ENCODE measurements around the gene WNT9A. TPM values are rescaled to one million over a fixed set of nuclear protein-coding genes. Genes with fewer than 3 reads are reported as not detected.
"Not testable (repeated sequence)": the region's sequence is repeated elsewhere in the genome, so short reads cannot be mapped to it uniquely, and the experiment has no call there.

Gene WNT9A
- polyA plus RNA-seq, 1 of the 3 experiments (the other 2 are of a cell fraction), result 0.31 TPM

- CTCF ChIA-PET, result interaction anchor here (1.1 kb wide), 1 partner anchor 36 kb away, joined by 3 read pairs; the partner anchor contains the start of gene WNT9A
- H3K27me3 ChIP-seq (ENCODE audit: insufficient read depth), result no peaks in the 10 kb centered on the region
- 55% methylated on average over 8 of the region's 8 CpGs for WGBS (ENCODE audit: low lambda C conversion rate)
Observed at GRCh38 chr1:227911376-227911775, 36.4 kb downstream of the WNT9A start.

GRCh38 chr1:227910511-227911153, 37.1 kb downstream of the WNT9A start:
- DNase-seq, result no peak
- WGBS (ENCODE audit: low lambda C conversion rate), result 40% methylated on average over 9 of the region's 10 CpGs

More at GRCh38 chr1:227911376-227911775, 36.4 kb downstream of the WNT9A start:
- no peaks in the 10 kb centered on the region for H3K36me3 ChIP-seq (replicated peaks in 1 of 2; ENCODE audit: control insufficient read depth in 1 of 2, insufficient read depth in 2 of 2, low read length in 1 of 2)
- no peak overlapping the region for H3K4me3 ChIP-seq (ENCODE audit: low read depth in 2 of 2, low read length in 1 of 2)
- no peaks in the 10 kb centered on the region for H3K9me3 ChIP-seq
- H2AFZ ChIP-seq (ENCODE audit: low read depth), result no peak overlapping the region
- no peaks in the 10 kb centered on the region for H4K20me1 ChIP-seq (ENCODE audit: insufficient read depth)
- TF ChIP-seq USF1 (IDR thresholded peaks at IDR 0.05; ENCODE audit: borderline replicate concordance, low read depth), result no peak
- H3K9me2 ChIP-seq, result no peaks in the 10 kb centered on the region
- H3K9ac ChIP-seq, result no peak overlapping the region
- POLR2A ChIA-PET, result interaction anchor here (0.6 kb wide), 1 partner anchor 1897 kb away, joined by 3 read pairs; no protein-coding TSS in a partner anchor
- no peak for DNase-seq
- H3K79me2 ChIP-seq (ENCODE audit: insufficient read depth), result no peaks in the 10 kb centered on the region
- no peaks in the 10 kb centered on the region for H3F3A ChIP-seq (replicated peaks; ENCODE audit: insufficient read depth)
- no peak overlapping the region for H3K4me2 ChIP-seq
- no peaks in the 10 kb centered on the region for H3K4me1 ChIP-seq (ENCODE audit: control insufficient read depth in 1 of 2, insufficient read depth in 2 of 2, low read depth in 1 of 2, low read length in 1 of 2)
- H3K27ac ChIP-seq (ENCODE audit: low read depth in 2 of 2, low read length in 1 of 2), result no peak overlapping the region

GRCh38 chr1:227909923-227910328, 37.8 kb downstream of the WNT9A start:
- H3K4me2 ChIP-seq; H4K20me1 ChIP-seq (ENCODE audit: insufficient read depth); POLR2A ChIA-PET; H2AFZ ChIP-seq (ENCODE audit: low read depth); H3K36me3 ChIP-seq (replicated peaks in 1 of 2; ENCODE audit: control insufficient read depth in 1 of 2, insufficient read depth in 2 of 2, low read length in 1 of 2); DNase-seq; H3F3A ChIP-seq (replicated peaks; ENCODE audit: insufficient read depth); H3K27ac ChIP-seq (ENCODE audit: low read depth in 2 of 2, low read length in 1 of 2); H3K4me3 ChIP-seq (ENCODE audit: low read depth in 2 of 2, low read length in 1 of 2); H3K4me1 ChIP-seq (ENCODE audit: control insufficient read depth in 1 of 2, insufficient read depth in 2 of 2, low read depth in 1 of 2, low read length in 1 of 2); H3K79me2 ChIP-seq (ENCODE audit: insufficient read depth); H3K9ac ChIP-seq; H3K9me2 ChIP-seq; H3K9me3 ChIP-seq; H3K27me3 ChIP-seq (ENCODE audit: insufficient read depth): not testable (repeated sequence)
- 60% methylated on average over 8 of the region's 8 CpGs for WGBS (ENCODE audit: low lambda C conversion rate)
- CTCF ChIA-PET, result interaction anchor here (1.1 kb wide), 1 partner anchor 37 kb away, joined by 3 read pairs; the partner anchor contains the start of gene WNT9A

More at GRCh38 chr1:227910511-227911153, 37.1 kb downstream of the WNT9A start:
- Histone ChIP-seq H3K4me3 (ENCODE audit: low read depth in 2 of 2, low read length in 1 of 2) (no peak overlapping the region), H4K20me1 (ENCODE audit: insufficient read depth) (no peaks in the 10 kb centered on the region), H3K9ac (no peak overlapping the region), H3F3A (replicated peaks; ENCODE audit: insufficient read depth) (no peaks in the 10 kb centered on the region), H3K9me3 (no peaks in the 10 kb centered on the region), H3K4me1 (ENCODE audit: control insufficient read depth in 1 of 2, insufficient read depth in 2 of 2, low read depth in 1 of 2, low read length in 1 of 2) (no peaks in the 10 kb centered on the region), H3K27ac (ENCODE audit: low read depth in 2 of 2, low read length in 1 of 2) (no peak overlapping the region), H3K4me2 (no peak overlapping the region), H3K9me2 (no peaks in the 10 kb centered on the region), H3K36me3 (replicated peaks in 1 of 2; ENCODE audit: control insufficient read depth in 1 of 2, insufficient read depth in 2 of 2, low read length in 1 of 2) (no peaks in the 10 kb centered on the region), H3K79me2 (ENCODE audit: insufficient read depth) (no peaks in the 10 kb centered on the region), H3K27me3 (ENCODE audit: insufficient read depth) (no peaks in the 10 kb centered on the region), H2AFZ (ENCODE audit: low read depth) (no peak overlapping the region)
- TF ChIP-seq FOXM1 (IDR thresholded peaks at IDR 0.05; ENCODE audit: low read depth) (no peak), EP300 (IDR thresholded peaks at IDR 0.05; ENCODE audit: borderline replicate concordance in 1 of 2, low read depth in 1 of 2, low read length in 1 of 2) (no peak), POLR2AphosphoS5 (IDR thresholded peaks at IDR 0.05; ENCODE audit: low read depth, low read length) (no peak), CTCF (IDR thresholded peaks at IDR 0.05) (no peak), GATA2 (CRISPR knock-in tag; IDR thresholded peaks at IDR 0.05) (no peak), NFIC (IDR thresholded peaks at IDR 0.05; ENCODE audit: borderline replicate concordance) (no peak)
- ChIA-PET POLR2A (no interaction called here), CTCF (interaction anchor here (1.1 kb wide), 1 partner anchor 37 kb away, joined by 3 read pairs; the partner anchor contains the start of gene WNT9A)

Data from SK-N-SH (cell line).